WTC11 (cell line): ENCODE data around the gene PSMD3. TPM values are rescaled to one million over a fixed set of nuclear protein-coding genes. Genes with fewer than 3 reads are reported as not detected.

ENCODE experiments used
- ATAC-seq: fragments of 200-7000 bp; cut with Tn5 transposase; 2 replicates; pipeline ENCODE4 v1.10.0; 2021; ENCODE audit warnings: mild to moderate bottlenecking, moderate library complexity
- CTCF ChIA-PET: fragments of 300-600 bp; sonication (Branson Sonifier 250); formaldehyde crosslinking; loops from one replicate; lab custom pipeline; 2021; ENCODE audit warnings: antibody characterized with exemption; lab: Charles Lee
- POLR2A ChIA-PET: fragments of 350-600 bp; sonication (Branson Sonifier 250); formaldehyde crosslinking; loops from one replicate; lab custom pipeline; 2021; ENCODE audit warnings: antibody characterized with exemption; lab: Charles Lee
- DNase-seq: peaks from one replicate; pipeline ENCODE4 v3.0.0; 2021; ENCODE audit warnings: low spot score
- H3K27ac Mint-ChIP-seq: 2 replicates; pipeline ENCODE4 v1.8.0; 2021; ENCODE audit warnings: mixed read lengths
- H3K27me3 Mint-ChIP-seq: 2 replicates; pipeline ENCODE4 v1.8.0; 2021; ENCODE audit warnings: low read depth, mild to moderate bottlenecking, moderate library complexity, mixed read lengths
- H3K36me3 Mint-ChIP-seq: 2 replicates; pipeline ENCODE4 v1.8.0; 2021; ENCODE audit warnings: mixed read lengths
- H3K4me1 Mint-ChIP-seq: 2 replicates; pipeline ENCODE4 v1.8.0; 2022; ENCODE audit warnings: mixed read lengths
- H3K4me3 Mint-ChIP-seq: 2 replicates; pipeline ENCODE4 v1.8.0; 2021; ENCODE audit warnings: mild to moderate bottlenecking, moderate library complexity, mixed read lengths
- H3K9me3 Mint-ChIP-seq: 2 replicates; pipeline ENCODE4 v1.8.0; 2021; ENCODE audit warnings: mixed read lengths
- ATF1 ChIP-seq: sonication (generic); formaldehyde crosslinking; IDR thresholded peaks from 2 replicates; pipeline ENCODE4 v1.8.1; 2023; ENCODE audit warnings: mild to moderate bottlenecking, moderate library complexity, missing genetic modification reagents
- CREB1 ChIP-seq: sonication (generic); formaldehyde crosslinking; IDR thresholded peaks from 2 replicates; pipeline ENCODE4 v1.8.0; 2023; ENCODE audit warnings: mild to moderate bottlenecking, missing genetic modification reagents
- ELF4 ChIP-seq: sonication (generic); formaldehyde crosslinking; IDR thresholded peaks from 2 replicates; pipeline ENCODE4 v1.8.1; 2022; ENCODE audit warnings: low read depth, mild to moderate bottlenecking, moderate library complexity, missing genetic modification reagents
- ESRRA ChIP-seq: sonication (generic); formaldehyde crosslinking; IDR thresholded peaks from 2 replicates; pipeline ENCODE4 v1.8.1; 2022; ENCODE audit warnings: mild to moderate bottlenecking, missing genetic modification reagents, borderline replicate concordance
- FOXJ3 ChIP-seq: sonication (generic); formaldehyde crosslinking; IDR thresholded peaks from 2 replicates; pipeline ENCODE4 v1.9.0; 2021; ENCODE audit warnings: missing genetic modification reagents, mild to moderate bottlenecking, borderline replicate concordance
- MXD4 ChIP-seq: fragments of 250-450 bp; sonication (Bioruptor Pico); IDR thresholded peaks from 2 replicates; pipeline ENCODE4 v1.8.0; 2021; ENCODE audit warnings: mild to moderate bottlenecking, moderate library complexity, borderline replicate concordance
- NFYB ChIP-seq: sonication (generic); formaldehyde crosslinking; conservative IDR thresholded peaks from 2 replicates; pipeline ENCODE4 v1.8.0; 2022; ENCODE audit warnings: low read depth, missing genetic modification reagents
- NR3C1 ChIP-seq: sonication (generic); formaldehyde crosslinking; conservative IDR thresholded peaks from 2 replicates; pipeline ENCODE4 v1.8.1; 2023; ENCODE audit warnings: low read depth, mild to moderate bottlenecking, missing genetic modification reagents
- SMAD3 ChIP-seq: sonication (generic); formaldehyde crosslinking; IDR thresholded peaks from 2 replicates; pipeline ENCODE4 v1.8.0; 2022; ENCODE audit warnings: missing genetic modification reagents, mild to moderate bottlenecking, borderline replicate concordance
- SMAD4 ChIP-seq: sonication (generic); formaldehyde crosslinking; IDR thresholded peaks from 2 replicates; pipeline ENCODE4 v1.8.0; 2022; ENCODE audit warnings: mild to moderate bottlenecking, missing genetic modification reagents
- SP1 ChIP-seq: sonication (generic); formaldehyde crosslinking; conservative IDR thresholded peaks from 2 replicates; pipeline ENCODE4 v1.8.1; 2022; ENCODE audit warnings: missing genetic modification reagents
- TEAD1 ChIP-seq: sonication (generic); formaldehyde crosslinking; IDR thresholded peaks from 2 replicates; pipeline ENCODE4 v1.8.0; 2022; ENCODE audit warnings: mild to moderate bottlenecking, missing genetic modification reagents
- ZNF232 ChIP-seq: sonication (generic); formaldehyde crosslinking; IDR thresholded peaks from 2 replicates; pipeline ENCODE4 v1.8.0; 2022; ENCODE audit warnings: mild to moderate bottlenecking, missing genetic modification reagents
- ZNF423 ChIP-seq: fragments of 250-450 bp; sonication (Bioruptor Pico); IDR thresholded peaks from 2 replicates; pipeline ENCODE4 v2.1.2; 2022; ENCODE audit warnings: mild to moderate bottlenecking, moderate library complexity
- total RNA-seq: library from RNA; stranded (reverse); gene quantifications from 3 replicates; pipeline ENCODE4 v1.2.3, GENCODE V29; 2021
- TF ChIP-seq, protein P1 (sequence below): fragments of 250-450 bp; sonication (Bioruptor Pico); IDR thresholded peaks from 2 replicates; pipeline ENCODE4 v1.8.0; 2021; ENCODE audit warnings: mild to moderate bottlenecking
- TF ChIP-seq, protein P2 (sequence below): sonication (generic); formaldehyde crosslinking; IDR thresholded peaks from 2 replicates; pipeline ENCODE4 v1.8.1; 2023; ENCODE audit warnings: mild to moderate bottlenecking, missing genetic modification reagents
- TF ChIP-seq, protein P3 (sequence below): fragments of 250-450 bp; sonication (Bioruptor Pico); IDR thresholded peaks from 2 replicates; pipeline ENCODE4 v1.9.0; 2021; ENCODE audit warnings: mild to moderate bottlenecking, borderline replicate concordance
- TF ChIP-seq, protein P4 (sequence below): sonication (generic); formaldehyde crosslinking; IDR thresholded peaks from 2 replicates; pipeline ENCODE4 v1.8.1; 2023; ENCODE audit warnings: mild to moderate bottlenecking, moderate library complexity, missing genetic modification reagents

Gene PSMD3
- total RNA-seq, 1 experiment from 2014 or later: 190 TPM

DNA sequence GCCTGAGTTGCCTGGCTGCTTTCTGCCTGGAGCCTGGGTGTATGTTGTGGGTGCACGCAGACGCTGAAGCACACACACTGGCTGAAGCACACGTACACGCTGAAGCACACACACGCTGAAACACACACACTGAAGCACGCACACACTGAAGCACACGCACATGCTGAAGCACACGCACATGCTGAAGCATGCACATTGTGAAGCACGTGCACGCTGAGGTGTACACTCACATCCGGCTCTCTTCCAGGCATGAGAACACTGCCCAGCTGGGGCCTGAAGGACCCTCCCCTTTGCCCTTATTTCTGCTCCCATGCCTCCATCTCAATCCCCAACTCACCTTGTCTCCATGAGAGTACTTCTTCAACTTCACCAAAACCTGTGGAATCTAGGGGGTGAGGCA is 51.1 kb downstream of the PSMD3 start:
- no peak overlapping the region for H3K27ac Mint-ChIP-seq
- TF ChIP-seq ATF1 (CRISPR knock-in tag) (no peak), SMAD4 (CRISPR knock-in tag) (no peak), ZNF423 (CRISPR knock-in tag) (no peak), ESRRA (no peak), CREB1 (no peak), ELF4 (CRISPR knock-in tag) (no peak), FOXJ3 (CRISPR knock-in tag) (no peak), MXD4 (no peak), NR3C1 (CRISPR knock-in tag) (no peak), TEAD1 (CRISPR knock-in tag) (no peak)
- TF ChIP-seq, protein P1, sequence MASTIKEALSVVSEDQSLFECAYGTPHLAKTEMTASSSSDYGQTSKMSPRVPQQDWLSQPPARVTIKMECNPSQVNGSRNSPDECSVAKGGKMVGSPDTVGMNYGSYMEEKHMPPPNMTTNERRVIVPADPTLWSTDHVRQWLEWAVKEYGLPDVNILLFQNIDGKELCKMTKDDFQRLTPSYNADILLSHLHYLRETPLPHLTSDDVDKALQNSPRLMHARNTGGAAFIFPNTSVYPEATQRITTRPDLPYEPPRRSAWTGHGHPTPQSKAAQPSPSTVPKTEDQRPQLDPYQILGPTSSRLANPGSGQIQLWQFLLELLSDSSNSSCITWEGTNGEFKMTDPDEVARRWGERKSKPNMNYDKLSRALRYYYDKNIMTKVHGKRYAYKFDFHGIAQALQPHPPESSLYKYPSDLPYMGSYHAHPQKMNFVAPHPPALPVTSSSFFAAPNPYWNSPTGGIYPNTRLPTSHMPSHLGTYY: no peak
- TF ChIP-seq, all 79 proteins: peak for 0
- DNase-seq (no peak), ATAC-seq (no peak)
- ChIA-PET CTCF (interaction anchor here (0.9 kb wide), 1 partner anchor 79 kb away, joined by 3 read pairs; no protein-coding TSS in a partner anchor), POLR2A (no interaction called here)
- Mint-ChIP-seq H3K4me1 (peaks cover 7% of the 10 kb centered on the region), H3K27me3 (no peaks in the 10 kb centered on the region), H3K36me3 (peaks cover 34% of the 10 kb centered on the region), H3K4me3 (no peak overlapping the region), H3K9me3 (no peaks in the 10 kb centered on the region)

DNA sequence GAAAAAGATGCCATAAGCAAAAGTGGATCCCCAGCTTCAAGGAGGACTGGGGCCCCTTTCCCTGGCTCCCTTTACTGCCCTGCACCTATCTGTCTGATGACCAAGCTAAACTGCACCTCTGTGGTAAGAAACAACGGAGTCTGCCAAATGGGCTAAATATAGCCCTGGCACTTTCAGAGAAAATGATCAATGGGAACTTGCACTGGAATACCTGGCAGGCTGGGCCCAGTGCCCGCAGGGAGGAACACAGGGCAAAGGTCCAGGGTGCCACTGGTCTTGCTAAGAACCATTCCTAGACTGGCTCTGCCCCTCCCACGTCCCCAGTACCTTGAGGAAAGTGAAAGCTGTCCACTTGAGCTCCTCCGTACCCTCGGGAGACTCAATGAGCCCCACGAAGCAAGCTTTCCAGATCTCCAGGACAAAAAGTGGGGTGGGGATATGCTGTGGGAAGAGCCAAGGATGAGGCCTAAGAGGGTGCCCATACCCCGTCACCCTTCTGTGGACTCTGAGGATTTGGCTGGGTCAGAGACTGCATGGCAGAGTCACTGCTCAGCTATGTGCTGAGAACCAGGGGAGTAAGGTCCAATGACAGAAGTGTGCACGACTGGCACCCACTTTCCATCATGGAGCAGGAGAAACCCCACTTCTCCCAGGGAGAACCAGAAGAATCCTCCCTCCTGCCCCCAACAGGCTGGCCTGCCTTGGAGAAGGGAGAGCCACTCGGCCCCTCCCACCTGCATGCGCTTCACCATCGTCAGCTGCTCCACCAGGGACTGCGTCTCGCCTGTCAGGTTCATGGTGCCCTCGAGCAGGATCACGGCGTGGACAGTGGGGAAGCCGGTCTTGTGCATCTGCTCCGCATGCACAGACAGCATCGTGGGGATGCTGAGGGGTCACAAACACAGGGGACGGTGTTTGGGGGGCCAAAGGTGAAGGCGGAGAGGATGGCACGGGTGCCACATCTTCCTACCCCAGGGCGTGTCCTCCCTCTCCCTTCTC is 52.0 kb downstream of the PSMD3 start:
- CTCF ChIA-PET: interaction anchor here (0.6 to 8.4 kb wide), 5 partner anchors 43 to 664 kb away, joined by 3 to 193 read pairs (median 6); no protein-coding TSS in a partner anchor
- TF ChIP-seq NFYB: no peak
- DNase-seq (no peak), ATAC-seq (no peak)
- POLR2A ChIA-PET: no interaction called here
- Mint-ChIP-seq H3K27me3 (no peaks in the 10 kb centered on the region), H3K9me3 (no peaks in the 10 kb centered on the region), H3K4me3 (no peak overlapping the region), H3K4me1 (peaks cover 7% of the 10 kb centered on the region), H3K27ac (no peak overlapping the region), H3K36me3 (peaks cover 34% of the 10 kb centered on the region)

DNA sequence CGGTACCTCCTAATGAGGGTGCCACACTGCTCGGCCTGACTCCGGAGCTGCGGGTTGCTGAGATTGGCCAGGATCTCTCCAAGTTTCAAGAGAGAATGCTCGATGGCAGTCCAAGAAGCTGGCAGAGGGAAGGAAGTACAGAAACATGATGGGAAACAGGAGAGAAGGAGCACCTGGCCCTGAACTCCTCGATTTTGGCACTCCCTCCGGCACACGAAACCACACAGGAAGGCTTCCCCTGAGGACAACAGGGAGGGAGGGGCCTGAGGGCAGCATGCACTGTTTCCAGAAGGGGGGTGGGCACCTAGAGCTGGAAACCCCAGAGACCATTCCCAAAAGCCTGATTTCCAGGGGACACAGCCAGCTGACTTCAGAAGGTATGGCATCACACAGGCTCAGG is 52.7 kb downstream of the PSMD3 start:
- ChIA-PET CTCF (interaction anchor here (7.4 to 8.4 kb wide), 2 partner anchors 43 to 52 kb away, joined by 161 to 193 read pairs; no protein-coding TSS in a partner anchor), POLR2A (no interaction called here)
- H3K36me3 Mint-ChIP-seq: peaks cover 34% of the 10 kb centered on the region
- no peak overlapping the region for H3K27ac Mint-ChIP-seq
- TF ChIP-seq, protein P2, sequence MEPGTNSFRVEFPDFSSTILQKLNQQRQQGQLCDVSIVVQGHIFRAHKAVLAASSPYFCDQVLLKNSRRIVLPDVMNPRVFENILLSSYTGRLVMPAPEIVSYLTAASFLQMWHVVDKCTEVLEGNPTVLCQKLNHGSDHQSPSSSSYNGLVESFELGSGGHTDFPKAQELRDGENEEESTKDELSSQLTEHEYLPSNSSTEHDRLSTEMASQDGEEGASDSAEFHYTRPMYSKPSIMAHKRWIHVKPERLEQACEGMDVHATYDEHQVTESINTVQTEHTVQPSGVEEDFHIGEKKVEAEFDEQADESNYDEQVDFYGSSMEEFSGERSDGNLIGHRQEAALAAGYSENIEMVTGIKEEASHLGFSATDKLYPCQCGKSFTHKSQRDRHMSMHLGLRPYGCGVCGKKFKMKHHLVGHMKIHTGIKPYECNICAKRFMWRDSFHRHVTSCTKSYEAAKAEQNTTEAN (CRISPR knock-in tag): no peak
- TF ChIP-seq, protein P3, sequence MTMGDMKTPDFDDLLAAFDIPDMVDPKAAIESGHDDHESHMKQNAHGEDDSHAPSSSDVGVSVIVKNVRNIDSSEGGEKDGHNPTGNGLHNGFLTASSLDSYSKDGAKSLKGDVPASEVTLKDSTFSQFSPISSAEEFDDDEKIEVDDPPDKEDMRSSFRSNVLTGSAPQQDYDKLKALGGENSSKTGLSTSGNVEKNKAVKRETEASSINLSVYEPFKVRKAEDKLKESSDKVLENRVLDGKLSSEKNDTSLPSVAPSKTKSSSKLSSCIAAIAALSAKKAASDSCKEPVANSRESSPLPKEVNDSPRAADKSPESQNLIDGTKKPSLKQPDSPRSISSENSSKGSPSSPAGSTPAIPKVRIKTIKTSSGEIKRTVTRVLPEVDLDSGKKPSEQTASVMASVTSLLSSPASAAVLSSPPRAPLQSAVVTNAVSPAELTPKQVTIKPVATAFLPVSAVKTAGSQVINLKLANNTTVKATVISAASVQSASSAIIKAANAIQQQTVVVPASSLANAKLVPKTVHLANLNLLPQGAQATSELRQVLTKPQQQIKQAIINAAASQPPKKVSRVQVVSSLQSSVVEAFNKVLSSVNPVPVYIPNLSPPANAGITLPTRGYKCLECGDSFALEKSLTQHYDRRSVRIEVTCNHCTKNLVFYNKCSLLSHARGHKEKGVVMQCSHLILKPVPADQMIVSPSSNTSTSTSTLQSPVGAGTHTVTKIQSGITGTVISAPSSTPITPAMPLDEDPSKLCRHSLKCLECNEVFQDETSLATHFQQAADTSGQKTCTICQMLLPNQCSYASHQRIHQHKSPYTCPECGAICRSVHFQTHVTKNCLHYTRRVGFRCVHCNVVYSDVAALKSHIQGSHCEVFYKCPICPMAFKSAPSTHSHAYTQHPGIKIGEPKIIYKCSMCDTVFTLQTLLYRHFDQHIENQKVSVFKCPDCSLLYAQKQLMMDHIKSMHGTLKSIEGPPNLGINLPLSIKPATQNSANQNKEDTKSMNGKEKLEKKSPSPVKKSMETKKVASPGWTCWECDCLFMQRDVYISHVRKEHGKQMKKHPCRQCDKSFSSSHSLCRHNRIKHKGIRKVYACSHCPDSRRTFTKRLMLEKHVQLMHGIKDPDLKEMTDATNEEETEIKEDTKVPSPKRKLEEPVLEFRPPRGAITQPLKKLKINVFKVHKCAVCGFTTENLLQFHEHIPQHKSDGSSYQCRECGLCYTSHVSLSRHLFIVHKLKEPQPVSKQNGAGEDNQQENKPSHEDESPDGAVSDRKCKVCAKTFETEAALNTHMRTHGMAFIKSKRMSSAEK (CRISPR knock-in tag): no peak
- TF ChIP-seq ATF1 (CRISPR knock-in tag) (no peak), ZNF232 (CRISPR knock-in tag) (no peak), SMAD3 (CRISPR knock-in tag) (no peak), SP1 (CRISPR knock-in tag) (no peak), FOXJ3 (CRISPR knock-in tag) (no peak)
- TF ChIP-seq, protein P4, sequence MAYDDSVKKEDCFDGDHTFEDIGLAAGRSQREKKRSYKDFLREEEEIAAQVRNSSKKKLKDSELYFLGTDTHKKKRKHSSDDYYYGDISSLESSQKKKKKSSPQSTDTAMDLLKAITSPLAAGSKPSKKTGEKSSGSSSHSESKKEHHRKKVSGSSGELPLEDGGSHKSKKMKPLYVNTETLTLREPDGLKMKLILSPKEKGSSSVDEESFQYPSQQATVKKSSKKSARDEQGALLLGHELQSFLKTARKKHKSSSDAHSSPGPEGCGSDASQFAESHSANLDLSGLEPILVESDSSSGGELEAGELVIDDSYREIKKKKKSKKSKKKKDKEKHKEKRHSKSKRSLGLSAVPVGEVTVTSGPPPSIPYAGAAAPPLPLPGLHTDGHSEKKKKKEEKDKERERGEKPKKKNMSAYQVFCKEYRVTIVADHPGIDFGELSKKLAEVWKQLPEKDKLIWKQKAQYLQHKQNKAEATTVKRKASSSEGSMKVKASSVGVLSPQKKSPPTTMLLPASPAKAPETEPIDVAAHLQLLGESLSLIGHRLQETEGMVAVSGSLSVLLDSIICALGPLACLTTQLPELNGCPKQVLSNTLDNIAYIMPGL (CRISPR knock-in tag): no peak
- DNase-seq: no peak
- H3K4me3 Mint-ChIP-seq: no peak overlapping the region
- no peak for ATAC-seq
- H3K4me1 Mint-ChIP-seq: peaks cover 7% of the 10 kb centered on the region
- no peaks in the 10 kb centered on the region for H3K9me3 Mint-ChIP-seq
- H3K27me3 Mint-ChIP-seq: no peaks in the 10 kb centered on the region
